ENCODE data around the gene NINJ1.

GRCh38 chr9:93100276-93100636, 33.8 kb downstream of the NINJ1 start:
- TF ChIP-seq CTCF (conservative IDR thresholded peaks at IDR 0.05; ENCODE audit: low read depth, low read length), result no peak
- no peak for TF ChIP-seq USF2 (IDR thresholded peaks at IDR 0.05; ENCODE audit: low read depth, low read length)
- no peak for TF ChIP-seq MXI1 (IDR thresholded peaks at IDR 0.05; ENCODE audit: borderline replicate concordance, low read depth, low read length)
- TF ChIP-seq RAD21 (IDR thresholded peaks at IDR 0.05; ENCODE audit: low read length), result no peak
- no peak for TF ChIP-seq POLR2A (IDR thresholded peaks at IDR 0.05; ENCODE audit: low read depth, low read length)
- no peak for TF ChIP-seq BHLHE40 (IDR thresholded peaks at IDR 0.05; ENCODE audit: low read depth, low read length)
- TF ChIP-seq, protein P1, sequence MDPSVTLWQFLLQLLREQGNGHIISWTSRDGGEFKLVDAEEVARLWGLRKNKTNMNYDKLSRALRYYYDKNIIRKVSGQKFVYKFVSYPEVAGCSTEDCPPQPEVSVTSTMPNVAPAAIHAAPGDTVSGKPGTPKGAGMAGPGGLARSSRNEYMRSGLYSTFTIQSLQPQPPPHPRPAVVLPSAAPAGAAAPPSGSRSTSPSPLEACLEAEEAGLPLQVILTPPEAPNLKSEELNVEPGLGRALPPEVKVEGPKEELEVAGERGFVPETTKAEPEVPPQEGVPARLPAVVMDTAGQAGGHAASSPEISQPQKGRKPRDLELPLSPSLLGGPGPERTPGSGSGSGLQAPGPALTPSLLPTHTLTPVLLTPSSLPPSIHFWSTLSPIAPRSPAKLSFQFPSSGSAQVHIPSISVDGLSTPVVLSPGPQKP (IDR thresholded peaks at IDR 0.05; ENCODE audit: borderline replicate concordance, low read depth, low read length), result no peak
- no peak for TF ChIP-seq MAZ (IDR thresholded peaks at IDR 0.05; ENCODE audit: borderline replicate concordance, low read depth, low read length)
- no peak for TF ChIP-seq CHD1 (IDR thresholded peaks at IDR 0.05; ENCODE audit: low read depth, low read length)
